ENCODE measurements around the gene RRP8.

RRP8 gene

DNA sequence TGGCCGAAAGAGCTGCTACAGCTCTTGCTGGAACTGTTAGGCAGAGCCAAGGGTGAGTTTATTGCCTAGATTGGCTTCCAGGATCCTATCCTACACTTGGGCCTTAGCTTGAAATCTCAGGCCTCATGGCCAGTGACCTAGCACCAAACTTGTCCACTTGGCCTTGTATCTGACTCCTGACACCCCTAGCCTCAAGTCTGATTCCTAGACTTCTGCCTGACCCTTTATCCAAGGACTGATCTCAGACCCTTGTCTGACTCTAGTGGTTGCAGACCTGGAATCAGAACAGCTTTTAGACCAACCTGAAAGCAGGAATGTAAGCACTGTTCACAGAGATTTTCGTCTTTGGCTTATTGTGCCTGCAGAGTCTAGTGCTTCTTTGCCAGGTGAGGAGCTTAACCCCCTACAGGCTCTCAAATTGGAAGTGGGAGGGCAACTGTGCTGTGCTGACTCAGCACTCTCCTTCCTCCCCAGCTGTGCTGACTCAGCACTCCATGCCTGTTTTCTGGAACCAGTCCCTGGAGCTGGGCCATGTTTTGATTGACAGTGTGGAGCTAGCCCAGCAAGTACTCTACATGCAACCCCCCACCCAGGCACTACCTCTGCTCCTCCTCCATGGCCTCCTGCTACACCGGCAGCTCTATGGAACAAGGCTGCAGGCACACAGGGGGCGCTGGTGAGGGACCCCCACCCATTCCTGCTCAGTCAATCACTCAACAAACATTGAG, 35.1 kb downstream of the RRP8 start:
- TF ChIP-seq, protein P1, sequence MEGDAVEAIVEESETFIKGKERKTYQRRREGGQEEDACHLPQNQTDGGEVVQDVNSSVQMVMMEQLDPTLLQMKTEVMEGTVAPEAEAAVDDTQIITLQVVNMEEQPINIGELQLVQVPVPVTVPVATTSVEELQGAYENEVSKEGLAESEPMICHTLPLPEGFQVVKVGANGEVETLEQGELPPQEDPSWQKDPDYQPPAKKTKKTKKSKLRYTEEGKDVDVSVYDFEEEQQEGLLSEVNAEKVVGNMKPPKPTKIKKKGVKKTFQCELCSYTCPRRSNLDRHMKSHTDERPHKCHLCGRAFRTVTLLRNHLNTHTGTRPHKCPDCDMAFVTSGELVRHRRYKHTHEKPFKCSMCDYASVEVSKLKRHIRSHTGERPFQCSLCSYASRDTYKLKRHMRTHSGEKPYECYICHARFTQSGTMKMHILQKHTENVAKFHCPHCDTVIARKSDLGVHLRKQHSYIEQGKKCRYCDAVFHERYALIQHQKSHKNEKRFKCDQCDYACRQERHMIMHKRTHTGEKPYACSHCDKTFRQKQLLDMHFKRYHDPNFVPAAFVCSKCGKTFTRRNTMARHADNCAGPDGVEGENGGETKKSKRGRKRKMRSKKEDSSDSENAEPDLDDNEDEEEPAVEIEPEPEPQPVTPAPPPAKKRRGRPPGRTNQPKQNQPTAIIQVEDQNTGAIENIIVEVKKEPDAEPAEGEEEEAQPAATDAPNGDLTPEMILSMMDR (IDR thresholded peaks at IDR 0.05; ENCODE audit: borderline replicate concordance, insufficient read depth, low read depth, low read length) = no peak
- no peak overlapping the region for H3K4me3 ChIP-seq (ENCODE audit: low read depth, low read length)

DNA sequence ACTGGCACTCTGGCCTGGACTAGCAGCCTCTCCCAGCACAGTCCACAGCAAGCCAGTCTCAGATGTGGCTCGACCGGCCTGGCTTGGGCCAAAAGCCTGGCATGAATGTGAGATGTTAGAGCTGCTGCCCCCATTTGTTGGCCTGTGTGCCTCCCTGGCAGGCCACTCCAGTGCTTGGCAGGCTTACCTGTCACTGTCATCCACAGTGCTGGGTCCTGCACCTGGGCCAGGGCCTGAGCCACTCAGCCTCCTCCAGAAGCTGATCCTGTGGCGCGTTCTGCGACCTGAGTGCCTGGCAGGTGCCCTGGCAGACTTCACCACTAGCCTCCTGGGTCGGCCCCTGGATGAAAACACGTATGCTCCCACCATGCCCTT, 36.1 kb downstream of the RRP8 start:
- TF ChIP-seq, protein P1 (IDR thresholded peaks at IDR 0.05; ENCODE audit: borderline replicate concordance, insufficient read depth, low read depth, low read length) = no peak

DNA sequence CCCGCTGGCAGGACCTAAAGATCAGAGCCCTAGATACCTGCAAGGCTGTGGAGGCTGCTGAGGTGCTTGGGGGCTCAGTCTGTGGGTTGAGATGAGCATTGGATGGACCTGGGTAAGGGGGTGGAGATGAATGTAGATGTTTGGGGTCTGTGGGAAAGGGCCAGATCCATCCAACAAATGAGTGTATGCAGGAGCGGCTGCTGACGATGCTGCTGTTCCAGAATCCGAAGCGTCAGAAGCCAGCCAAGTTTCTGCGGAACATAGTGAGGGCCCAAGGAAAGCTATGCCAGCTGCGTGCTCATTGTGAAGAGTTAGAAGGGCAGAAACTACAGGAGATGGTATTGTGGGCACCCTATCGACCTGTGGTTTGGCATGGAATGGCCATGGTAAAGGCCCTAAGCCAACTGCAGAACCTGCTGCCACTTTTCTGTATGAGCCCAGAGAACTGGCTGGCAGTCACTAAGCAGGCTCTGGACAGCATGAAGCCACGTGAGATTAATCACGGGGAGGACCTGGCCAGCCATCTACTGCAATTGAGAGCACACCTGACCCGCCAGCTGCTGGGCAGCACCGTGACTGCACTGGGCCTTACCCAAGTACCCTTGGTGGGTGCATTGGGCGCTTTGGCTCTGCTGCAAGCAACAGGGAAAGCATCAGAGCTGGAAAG, 36.6 kb downstream of the RRP8 start:
- H3K4me3 ChIP-seq (ENCODE audit: low read depth, low read length) = no peak overlapping the region
- TF ChIP-seq, protein P1 (IDR thresholded peaks at IDR 0.05; ENCODE audit: borderline replicate concordance, insufficient read depth, low read depth, low read length) = no peak

More for the DNA sequence above, 36.1 kb downstream of the RRP8 start:
- no peak overlapping the region for H3K4me3 ChIP-seq (ENCODE audit: low read depth, low read length)

DNA sequence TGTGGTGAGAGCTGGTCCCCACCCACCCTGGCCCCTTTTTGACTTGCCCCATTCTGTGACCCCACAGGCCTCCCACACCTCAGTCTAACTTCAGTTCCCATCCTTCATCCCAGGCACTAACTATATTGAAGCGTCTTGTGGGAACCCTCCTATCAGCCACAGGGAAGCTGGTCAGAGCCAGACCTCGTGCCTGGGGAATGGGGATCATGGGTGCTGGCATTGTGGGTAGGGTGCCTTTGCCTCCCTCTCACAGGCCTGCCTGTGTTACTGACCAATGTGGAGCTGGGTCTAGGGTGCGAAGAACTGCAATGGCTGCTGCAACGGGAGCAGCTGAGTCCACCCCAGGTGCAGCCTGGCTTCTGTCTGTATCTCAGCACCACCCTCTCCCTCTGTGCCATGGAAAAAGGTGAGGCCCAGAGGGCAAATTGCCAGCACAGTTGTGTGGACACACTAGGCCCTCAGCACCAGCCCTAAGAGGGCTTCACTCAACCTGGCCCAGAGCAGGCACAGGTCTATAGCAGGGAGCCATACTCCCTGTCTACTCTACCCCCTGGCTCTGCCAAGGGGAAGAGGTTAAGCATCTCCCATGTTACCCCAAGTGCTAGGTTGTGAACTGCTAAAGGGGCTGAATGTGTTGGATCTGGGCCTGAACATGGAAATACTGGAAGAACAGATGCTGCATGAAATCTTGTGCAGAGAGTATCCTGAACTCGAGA, 37.3 kb downstream of the RRP8 start:
- TF ChIP-seq, protein P1 (IDR thresholded peaks at IDR 0.05; ENCODE audit: borderline replicate concordance, insufficient read depth, low read depth, low read length) = no peak
- H3K4me3 ChIP-seq (ENCODE audit: low read depth, low read length) = no peak overlapping the region

DNA sequence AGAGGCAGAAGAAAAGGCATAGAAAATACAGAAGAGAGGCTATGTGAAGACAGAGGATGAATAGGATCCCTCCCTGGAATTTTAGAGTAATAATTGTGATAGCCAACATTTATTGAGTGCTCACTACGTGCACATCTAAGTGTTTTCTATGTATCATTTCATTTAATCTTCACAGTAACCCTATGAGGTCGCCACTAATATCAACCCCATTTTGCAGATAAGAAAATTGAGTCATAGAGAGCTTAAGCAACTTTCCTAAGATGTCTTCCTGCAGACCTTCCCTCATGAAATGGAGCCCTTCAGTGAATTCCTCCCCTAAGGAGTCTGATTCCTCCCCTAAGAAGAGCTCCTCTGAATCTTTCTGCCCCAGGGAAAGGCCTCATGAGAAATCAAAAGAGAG, 38.1 kb downstream of the RRP8 start:
- TF ChIP-seq, protein P1 (IDR thresholded peaks at IDR 0.05; ENCODE audit: borderline replicate concordance, insufficient read depth, low read depth, low read length) = no peak
- no peak overlapping the region for H3K4me3 ChIP-seq (ENCODE audit: low read depth, low read length)

DNA sequence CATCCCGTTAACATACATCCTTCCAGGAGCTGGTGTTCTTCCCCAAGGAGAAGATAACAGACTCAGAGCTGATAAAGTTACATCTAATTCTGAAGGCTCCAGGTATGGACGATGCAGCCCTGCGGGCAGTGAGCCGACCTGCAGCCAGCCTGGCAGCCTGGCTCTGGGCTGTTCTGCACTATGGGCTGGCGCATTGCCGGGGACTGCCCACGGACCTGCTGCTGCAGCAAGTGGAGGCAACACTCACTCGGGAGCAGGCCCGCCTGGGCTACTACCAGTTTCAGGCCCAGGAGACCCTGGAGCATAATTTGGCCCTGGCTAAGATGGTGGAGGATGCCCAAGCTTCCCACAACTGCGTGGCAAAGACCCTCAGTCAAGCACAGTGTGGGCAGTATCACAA, 39.7 kb downstream of the RRP8 start:
- H3K4me3 ChIP-seq (ENCODE audit: low read depth, low read length) = no peak overlapping the region
- TF ChIP-seq, protein P1 (IDR thresholded peaks at IDR 0.05; ENCODE audit: borderline replicate concordance, insufficient read depth, low read depth, low read length) = no peak
